Neural cell (in vitro differentiated cells): Measurements from ENCODE around the gene OST4. TPM values are rescaled to one million over a fixed set of nuclear protein-coding genes. Genes with fewer than 3 reads are reported as not detected.

ENCODE experiments used
- H2AFZ ChIP-seq: fragments of 200-600, 300-800 bp; sonication (generic), shearing (Covaris generic); 2 replicates; pipeline ENCODE4 v1.6.0; 2014; ENCODE audit warnings: low read depth, mild to moderate bottlenecking, antibody characterized with exemption, low read length, moderate library complexity
- H3F3A ChIP-seq: fragments of 200-600 bp; shearing (Covaris generic); 2 replicates; pipeline ENCODE4 v1.6.1; 2016; ENCODE audit warnings: mild to moderate bottlenecking, moderate library complexity, mixed read lengths, antibody characterized with exemption, low read length; ENCODE audit not compliant: insufficient read depth, poor library complexity, severe bottlenecking
- H3K27ac ChIP-seq: fragments of 200-600, 300-800 bp; sonication (generic), shearing (Covaris generic); 2 replicates; pipeline ENCODE4 v1.5.1; 2014; ENCODE audit warnings: mild to moderate bottlenecking, low read length, moderate library complexity
- H3K27me3 ChIP-seq: fragments of 300-800, 200-600 bp; sonication (generic), shearing (Covaris generic); 2 replicates; pipeline ENCODE4 v1.6.0; 2014; ENCODE audit warnings: mild to moderate bottlenecking, low read depth, low read length, moderate library complexity; ENCODE audit not compliant: insufficient read depth
- H3K36me3 ChIP-seq: fragments of 300-800, 200-600 bp; sonication (generic), shearing (Covaris generic); 2 replicates; pipeline ENCODE4 v1.5.1; 2014; ENCODE audit warnings: mild to moderate bottlenecking, antibody characterized with exemption, low read length, moderate library complexity; ENCODE audit not compliant: insufficient read depth
- H3K4me2 ChIP-seq: fragments of 300-800, 200-600 bp; sonication (generic), shearing (Covaris generic); 2 replicates; pipeline ENCODE4 v1.6.0; 2014; ENCODE audit warnings: mild to moderate bottlenecking, low read length
- H3K4me3 ChIP-seq: fragments of 300-800, 200-600 bp; sonication (generic), shearing (Covaris generic); 2 replicates; pipeline ENCODE4 v1.5.1; 2014; ENCODE audit warnings: mild to moderate bottlenecking, low read length, moderate library complexity
- H3K79me2 ChIP-seq: fragments of 200-600 bp; shearing (Covaris generic); replicated peaks from 2 replicates; pipeline ENCODE4 v1.6.0; 2014; ENCODE audit warnings: mild to moderate bottlenecking, low read length, moderate library complexity; ENCODE audit not compliant: insufficient read depth
- H3K9ac ChIP-seq: fragments of 300-800, 200-600 bp; sonication (generic), shearing (Covaris generic); 2 replicates; pipeline ENCODE4 v1.6.1; 2016; ENCODE audit warnings: mild to moderate bottlenecking, low read length, mixed read lengths
- H3K9me2 ChIP-seq: fragments of 200-600 bp; shearing (Covaris generic); 2 replicates; pipeline ENCODE4 v1.6.1; 2016; ENCODE audit warnings: mild to moderate bottlenecking, low read length, mixed read lengths; ENCODE audit not compliant: insufficient read depth
- H3K9me3 ChIP-seq: fragments of 200-600, 300-800 bp; sonication (generic), shearing (Covaris generic); 2 replicates; pipeline ENCODE4 v1.6.1; 2016; ENCODE audit warnings: mild to moderate bottlenecking, mixed run types, low read length, moderate library complexity, mixed read lengths
- H4K20me1 ChIP-seq: fragments of 200-600 bp; shearing (Covaris generic); 2 replicates; pipeline ENCODE4 v1.6.1; 2016; ENCODE audit warnings: mild to moderate bottlenecking, mixed run types; ENCODE audit not compliant: insufficient read depth
- EP300 ChIP-seq: fragments of 450-650 bp; conservative IDR thresholded peaks from 2 replicates; pipeline ENCODE4 v1.6.1; 2014; ENCODE audit warnings: antibody characterized with exemption, mild to moderate bottlenecking, moderate library complexity; ENCODE audit not compliant: poor library complexity, severe bottlenecking
- EZH2 ChIP-seq: fragments of 200-600, 300-800 bp; shearing (Covaris generic), sonication (generic); IDR thresholded peaks from 2 replicates; pipeline ENCODE4 v1.6.1; 2014; ENCODE audit warnings: antibody characterized with exemption, low read length, borderline replicate concordance, mild to moderate bottlenecking; ENCODE audit not compliant: insufficient read depth, poor library complexity, severe bottlenecking
- MXI1 ChIP-seq: fragments of 450-650 bp; conservative IDR thresholded peaks from 2 replicates; pipeline ENCODE4 v1.6.1; 2014; ENCODE audit warnings: antibody characterized with exemption, mild to moderate bottlenecking; ENCODE audit not compliant: poor library complexity, severe bottlenecking
- POLR2AphosphoS5 ChIP-seq: IDR thresholded peaks from 2 replicates; pipeline ENCODE4 v1.6.1; 2012
- RAD21 ChIP-seq: fragments of 450-650 bp; conservative IDR thresholded peaks from 2 replicates; pipeline ENCODE4 v1.6.1; 2014; ENCODE audit warnings: antibody characterized with exemption, mild to moderate bottlenecking, moderate library complexity
- SMC3 ChIP-seq: fragments of 450-650 bp; conservative IDR thresholded peaks from 2 replicates; pipeline ENCODE4 v1.6.1; 2014; ENCODE audit warnings: antibody characterized with exemption, mild to moderate bottlenecking, moderate library complexity; ENCODE audit not compliant: poor library complexity
- TAF1 ChIP-seq: IDR thresholded peaks from 2 replicates; pipeline ENCODE4 v1.6.1; 2012; ENCODE audit warnings: low read depth
- polyA plus RNA-seq: library from polyadenylated mRNA; depleted of rRNA; stranded (reverse); fragments of >200 nt; gene quantifications from 2 replicates; pipeline ENCODE4 v1.2.3, GENCODE V29; 2014
- TF ChIP-seq, protein P1 (sequence below): IDR thresholded peaks from 2 replicates; pipeline ENCODE4 v1.6.1; 2012; ENCODE audit warnings: borderline replicate concordance

OST4 gene
- polyA plus RNA-seq, 1 donor from 2014 or later: 263 TPM

- Histone ChIP-seq H3K9me2 (no peaks in the 10 kb centered on the region), H3K79me2 (no peaks in the 10 kb centered on the region), H2AFZ (no peak overlapping the region), H3K4me2 (no peak overlapping the region), H3K27me3 (no peaks in the 10 kb centered on the region), H4K20me1 (peaks cover 6% of the 10 kb centered on the region), H3F3A (no peaks in the 10 kb centered on the region), H3K9me3 (no peaks in the 10 kb centered on the region), H3K4me3 (no peak overlapping the region), H3K36me3 (peaks cover 4% of the 10 kb centered on the region), H3K27ac (no peak overlapping the region), H3K9ac (no peak overlapping the region)
- no peak for TF ChIP-seq SMC3
- TF ChIP-seq EP300: no peak
- no peak for TF ChIP-seq POLR2AphosphoS5
- TF ChIP-seq TAF1: no peak
- TF ChIP-seq RAD21: no peak
- TF ChIP-seq, protein P1, sequence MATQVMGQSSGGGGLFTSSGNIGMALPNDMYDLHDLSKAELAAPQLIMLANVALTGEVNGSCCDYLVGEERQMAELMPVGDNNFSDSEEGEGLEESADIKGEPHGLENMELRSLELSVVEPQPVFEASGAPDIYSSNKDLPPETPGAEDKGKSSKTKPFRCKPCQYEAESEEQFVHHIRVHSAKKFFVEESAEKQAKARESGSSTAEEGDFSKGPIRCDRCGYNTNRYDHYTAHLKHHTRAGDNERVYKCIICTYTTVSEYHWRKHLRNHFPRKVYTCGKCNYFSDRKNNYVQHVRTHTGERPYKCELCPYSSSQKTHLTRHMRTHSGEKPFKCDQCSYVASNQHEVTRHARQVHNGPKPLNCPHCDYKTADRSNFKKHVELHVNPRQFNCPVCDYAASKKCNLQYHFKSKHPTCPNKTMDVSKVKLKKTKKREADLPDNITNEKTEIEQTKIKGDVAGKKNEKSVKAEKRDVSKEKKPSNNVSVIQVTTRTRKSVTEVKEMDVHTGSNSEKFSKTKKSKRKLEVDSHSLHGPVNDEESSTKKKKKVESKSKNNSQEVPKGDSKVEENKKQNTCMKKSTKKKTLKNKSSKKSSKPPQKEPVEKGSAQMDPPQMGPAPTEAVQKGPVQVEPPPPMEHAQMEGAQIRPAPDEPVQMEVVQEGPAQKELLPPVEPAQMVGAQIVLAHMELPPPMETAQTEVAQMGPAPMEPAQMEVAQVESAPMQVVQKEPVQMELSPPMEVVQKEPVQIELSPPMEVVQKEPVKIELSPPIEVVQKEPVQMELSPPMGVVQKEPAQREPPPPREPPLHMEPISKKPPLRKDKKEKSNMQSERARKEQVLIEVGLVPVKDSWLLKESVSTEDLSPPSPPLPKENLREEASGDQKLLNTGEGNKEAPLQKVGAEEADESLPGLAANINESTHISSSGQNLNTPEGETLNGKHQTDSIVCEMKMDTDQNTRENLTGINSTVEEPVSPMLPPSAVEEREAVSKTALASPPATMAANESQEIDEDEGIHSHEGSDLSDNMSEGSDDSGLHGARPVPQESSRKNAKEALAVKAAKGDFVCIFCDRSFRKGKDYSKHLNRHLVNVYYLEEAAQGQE: no peak
- no peak for TF ChIP-seq MXI1
Measured at GRCh38 chr2:27025281-27025800, 46.1 kb downstream of the OST4 start.

GRCh38 chr2:27024812-27025211 is 46.6 kb downstream of the OST4 start:
- H3K27ac ChIP-seq: no peak overlapping the region
- H3K9me3 ChIP-seq: no peaks in the 10 kb centered on the region
- no peaks in the 10 kb centered on the region for H3K9me2 ChIP-seq
- no peak overlapping the region for H3K4me3 ChIP-seq
- H2AFZ ChIP-seq: no peak overlapping the region
- H3K9ac ChIP-seq: no peak overlapping the region
- H3K79me2 ChIP-seq: no peaks in the 10 kb centered on the region
- peaks cover 4% of the 10 kb centered on the region for H3K36me3 ChIP-seq
- TF ChIP-seq, protein P1: no peak
- no peak for TF ChIP-seq MXI1
- TF ChIP-seq EP300: no peak
- no peak for TF ChIP-seq EZH2
- no peak for TF ChIP-seq RAD21
- no peak for TF ChIP-seq SMC3
- H3K27me3 ChIP-seq: no peaks in the 10 kb centered on the region
- H3F3A ChIP-seq: no peaks in the 10 kb centered on the region
- no peak overlapping the region for H3K4me2 ChIP-seq
- H4K20me1 ChIP-seq: peaks cover 6% of the 10 kb centered on the region
